HCT116 (cell line): ENCODE results near the gene RBM33.

Experiments
- EGR1 ChIP-seq: IDR thresholded peaks from 2 replicates; pipeline ENCODE4 v1.6.1; 2012; ENCODE audit warnings: low read depth
- JUND ChIP-seq: IDR thresholded peaks from 2 replicates; pipeline ENCODE4 v1.6.1; 2012

DNA sequence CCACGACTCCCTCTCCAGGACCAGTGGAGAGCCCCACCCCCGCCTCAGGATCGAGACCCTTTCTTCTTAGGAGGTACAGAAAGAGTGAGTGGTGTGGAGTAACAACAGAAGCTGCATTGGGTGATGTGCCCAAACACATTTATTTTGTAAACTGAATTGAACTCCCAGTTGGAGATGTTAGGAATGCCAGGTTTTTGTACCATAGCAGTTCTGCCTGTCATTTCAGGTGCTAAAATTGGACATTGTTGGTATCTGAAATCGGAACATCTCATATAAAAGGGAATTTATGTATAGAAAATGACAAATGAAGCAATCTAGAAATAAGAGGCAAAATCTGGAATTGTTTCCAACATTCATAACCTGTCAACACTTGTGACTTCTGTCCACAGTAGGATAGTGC lies 93.1 kb downstream of the RBM33 start:
- TF ChIP-seq JUND (no peak), EGR1 (no peak)
